Measurements from ENCODE around the gene LIN7B.

Gene LIN7B

DNA sequence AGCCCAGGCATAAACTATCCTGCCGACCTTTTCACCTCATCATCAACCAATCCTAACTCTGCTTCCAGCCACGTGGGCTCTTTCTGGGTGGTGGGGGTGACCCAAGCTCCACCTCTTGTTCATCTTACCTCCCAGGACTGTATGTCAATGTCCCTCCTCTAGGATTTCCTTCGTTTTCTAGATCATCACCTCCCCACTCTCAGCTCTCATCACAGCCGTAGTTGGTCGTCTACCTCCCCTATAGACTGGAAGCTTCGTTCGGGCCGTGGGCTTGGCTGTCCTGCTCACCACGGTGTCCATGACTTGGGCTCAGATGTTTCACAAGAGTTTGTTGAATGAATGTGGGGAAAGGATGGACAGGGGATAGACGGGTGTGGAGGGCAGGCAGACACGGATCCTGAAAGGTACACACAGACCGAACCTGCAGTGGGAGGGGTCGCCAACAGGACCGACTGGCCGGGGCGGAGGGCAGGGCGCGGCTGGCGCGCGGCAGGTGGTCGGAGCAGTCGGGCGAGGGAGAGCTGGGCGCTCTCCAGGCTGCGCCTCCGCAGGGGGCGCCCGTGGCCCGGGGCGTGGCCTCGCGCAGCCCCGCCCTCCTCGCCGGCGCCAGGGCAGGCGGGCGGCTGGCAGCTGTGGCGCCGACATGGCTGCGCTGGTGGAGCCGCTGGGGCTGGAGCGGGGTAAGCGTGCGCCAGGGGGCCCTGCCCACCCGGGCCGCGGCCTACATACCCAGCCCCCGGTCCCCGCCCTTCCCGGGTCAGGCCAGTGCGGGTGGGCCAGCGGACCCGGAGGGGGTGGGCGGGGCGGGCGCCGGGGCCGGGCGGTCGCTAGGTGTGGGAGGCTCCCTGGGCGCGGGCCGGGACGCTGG is at the start of gene LIN7B:
LIN7B (plus strand) TSS at position 609 of the 868 bp plus-strand sequence; CDS start at position 644, 35 bp downstream.
- DNase-seq = peak; percentile 76

- DNase-seq = peak; percentile 21
These were observed 49.2 kb upstream of the LIN7B start, which contains the start of gene NTF4 for GRCh38 chr19:49064768-49065611. NTF4 (minus strand) TSS chr19:49064818; CDS start chr19:49061997, 2,821 bp downstream.

DNA sequence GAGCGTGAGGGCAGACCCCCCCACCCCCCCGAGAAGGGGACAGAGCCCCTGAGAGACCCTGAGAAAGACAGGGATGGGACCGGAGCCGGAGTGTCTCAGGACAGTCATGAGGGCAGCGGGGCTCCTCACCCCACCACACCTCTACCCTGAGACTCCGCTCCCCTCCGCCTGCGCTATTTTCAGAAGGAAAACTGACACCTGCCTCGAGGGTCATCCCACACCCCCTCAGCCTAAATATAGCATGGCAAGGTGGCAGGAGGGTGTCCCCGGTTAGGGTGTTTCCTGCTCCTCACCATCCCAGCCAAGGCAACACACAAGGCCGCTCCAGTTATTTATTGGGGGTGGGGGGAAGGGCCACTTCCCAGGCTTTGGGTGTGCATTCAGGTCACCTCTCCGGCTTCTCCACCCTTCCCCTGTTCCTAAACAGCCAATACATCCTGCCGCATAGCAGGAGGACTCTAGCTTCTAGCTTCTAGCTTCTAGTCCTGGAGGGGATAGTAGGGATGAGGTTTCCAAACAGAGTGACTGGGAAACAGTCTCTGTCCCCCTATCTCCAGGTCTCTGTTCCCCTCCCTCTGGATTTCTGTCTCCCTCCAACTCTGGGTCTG is 48.2 kb upstream of the LIN7B start:
- DNase-seq = no peak

GRCh38 chr19:49067554-49067953 is 46.6 kb upstream of the LIN7B start:
- no peak for DNase-seq

DNA sequence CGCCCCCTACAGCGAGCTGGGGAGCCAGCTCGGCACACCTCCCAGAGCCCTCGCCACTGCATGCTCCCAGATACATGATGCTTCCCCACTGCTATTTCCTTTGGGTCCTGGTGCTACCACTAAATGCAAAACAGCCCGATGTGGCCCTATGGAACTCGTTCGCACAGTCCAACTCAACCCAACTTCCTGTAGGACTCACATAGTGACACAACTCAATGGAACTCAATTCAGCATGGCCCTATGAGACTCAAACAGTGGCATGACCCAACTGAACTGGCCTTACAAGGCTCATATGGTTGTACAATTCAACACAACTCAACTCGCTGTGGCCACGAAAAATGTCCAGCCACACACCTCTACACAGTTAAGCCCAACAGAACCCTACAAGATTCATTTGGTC is 45.1 kb upstream of the LIN7B start:
- DNase-seq = no peak

- no peak for DNase-seq
These were observed 43.8 kb upstream of the LIN7B start for GRCh38 chr19:49070416-49070815.

DNA sequence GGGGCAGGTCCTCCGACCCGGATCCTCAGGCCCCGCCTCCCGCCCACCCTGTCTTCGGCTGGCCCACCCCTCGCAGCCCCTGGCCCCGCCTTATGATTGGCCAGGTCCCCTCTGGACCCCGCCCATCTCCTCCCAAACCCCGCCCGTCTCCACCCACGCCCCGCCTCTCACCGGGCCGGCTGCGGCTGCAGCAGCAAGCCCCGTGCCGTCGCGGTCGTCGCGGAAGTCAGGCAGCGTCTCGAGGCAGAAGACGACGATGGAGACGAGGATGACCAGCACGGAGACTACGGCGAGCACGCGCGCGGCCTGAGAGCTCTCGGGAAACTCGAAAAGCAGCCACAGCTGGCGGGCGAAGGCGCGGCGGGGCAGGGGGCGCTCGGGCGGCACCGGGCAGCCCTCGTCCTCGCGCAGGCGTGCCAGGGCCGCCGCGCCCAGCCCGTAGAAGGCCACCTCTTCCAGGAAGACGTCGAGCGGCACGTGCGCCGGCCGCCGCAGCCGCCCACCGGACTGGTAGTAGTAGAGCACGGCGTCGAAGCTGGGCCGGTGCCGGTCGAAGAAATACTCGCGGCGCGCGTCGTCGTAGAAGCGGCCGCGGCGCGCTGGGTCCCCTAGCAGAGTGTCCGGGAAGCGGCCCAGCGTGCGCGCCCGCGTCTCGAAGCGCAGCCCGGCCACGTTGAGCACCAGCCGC is 42.2 kb upstream of the LIN7B start:
- DNase-seq = no peak

DNA sequence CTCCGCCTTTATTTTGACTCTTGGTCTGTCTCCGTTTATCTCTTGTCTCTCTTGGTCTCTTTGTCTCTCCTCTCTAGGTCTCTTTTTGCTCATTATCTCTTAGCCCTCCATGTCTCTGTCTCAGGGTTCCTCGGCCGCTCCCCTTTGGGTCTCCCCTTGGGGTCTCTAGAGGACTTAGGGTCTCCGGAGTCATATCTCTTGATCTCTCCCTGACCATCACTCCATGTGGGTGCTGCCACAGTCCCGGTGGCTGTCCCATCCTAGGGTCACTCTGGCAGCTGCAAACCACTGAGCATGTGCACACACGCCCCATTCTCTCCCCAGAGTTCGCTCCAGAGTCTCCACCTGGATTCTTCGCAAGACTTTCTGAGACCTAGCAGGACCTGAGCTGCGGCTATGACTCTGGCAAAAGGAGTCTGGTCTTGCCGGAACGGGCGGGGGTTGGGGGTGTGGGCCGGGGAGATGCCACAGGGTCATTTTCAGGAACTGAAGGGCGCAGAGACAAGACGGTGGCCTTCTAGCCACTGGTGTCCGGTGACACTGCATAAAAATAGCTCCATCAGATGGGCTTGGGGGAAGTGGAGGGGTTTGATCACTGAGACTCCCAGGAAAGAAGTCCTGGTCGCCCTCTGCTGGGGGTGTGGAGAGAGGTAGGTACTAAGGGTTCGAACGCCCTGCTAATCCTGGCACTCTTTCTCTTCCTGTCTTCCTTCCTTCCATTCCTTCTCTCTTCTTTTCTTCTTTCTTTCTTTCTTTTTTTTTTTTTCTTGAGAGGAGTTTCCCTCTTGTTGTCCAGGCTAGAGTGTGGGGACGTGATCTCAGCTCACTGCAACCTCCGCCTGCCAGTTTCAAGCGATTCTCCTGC is 40.4 kb upstream of the LIN7B start:
- peak; percentile 25 for DNase-seq

DNA sequence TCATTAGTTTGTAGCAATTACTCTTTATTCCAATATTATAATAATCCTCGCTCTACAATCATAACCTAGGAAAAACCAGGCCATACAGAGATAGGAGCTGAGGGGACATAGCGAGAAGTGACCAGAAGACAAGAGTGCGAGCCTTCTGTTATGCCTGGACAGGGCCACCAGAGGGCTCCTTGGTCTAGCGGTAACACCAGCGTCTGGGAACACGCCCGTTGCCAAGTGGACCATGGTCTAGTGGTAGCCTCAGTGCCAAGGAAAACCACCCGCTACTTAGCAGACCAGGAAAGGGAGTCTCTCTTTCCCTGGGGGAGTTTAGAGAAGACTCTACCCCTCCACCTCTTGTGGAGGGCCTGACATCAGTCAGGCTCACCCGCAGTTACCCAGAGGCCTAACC is 39.3 kb upstream of the LIN7B start:
- peak; percentile 19 for DNase-seq

DNA sequence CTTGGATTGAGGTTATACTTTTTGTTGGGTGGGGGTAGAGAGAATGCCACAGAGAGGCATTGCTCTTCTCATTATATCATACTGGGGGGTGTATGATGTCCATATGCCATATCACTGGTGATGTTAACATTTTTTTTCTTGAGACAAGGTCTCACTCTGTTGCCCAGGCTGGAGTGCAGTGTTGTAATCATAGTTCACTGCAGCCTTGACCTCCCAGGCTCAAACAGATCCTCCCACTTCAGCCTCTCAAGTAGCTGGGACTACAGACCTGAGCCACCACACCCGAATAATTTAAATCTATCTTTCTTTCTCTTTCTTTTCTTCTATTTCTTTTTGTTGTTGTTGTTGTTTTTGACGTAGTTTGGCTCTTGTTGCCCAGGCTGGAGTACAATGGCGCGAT is 33.8 kb upstream of the LIN7B start:
- DNase-seq = no peak

- DNase-seq = no peak
These were observed 32.9 kb upstream of the LIN7B start for GRCh38 chr19:49081273-49081672.

DNA sequence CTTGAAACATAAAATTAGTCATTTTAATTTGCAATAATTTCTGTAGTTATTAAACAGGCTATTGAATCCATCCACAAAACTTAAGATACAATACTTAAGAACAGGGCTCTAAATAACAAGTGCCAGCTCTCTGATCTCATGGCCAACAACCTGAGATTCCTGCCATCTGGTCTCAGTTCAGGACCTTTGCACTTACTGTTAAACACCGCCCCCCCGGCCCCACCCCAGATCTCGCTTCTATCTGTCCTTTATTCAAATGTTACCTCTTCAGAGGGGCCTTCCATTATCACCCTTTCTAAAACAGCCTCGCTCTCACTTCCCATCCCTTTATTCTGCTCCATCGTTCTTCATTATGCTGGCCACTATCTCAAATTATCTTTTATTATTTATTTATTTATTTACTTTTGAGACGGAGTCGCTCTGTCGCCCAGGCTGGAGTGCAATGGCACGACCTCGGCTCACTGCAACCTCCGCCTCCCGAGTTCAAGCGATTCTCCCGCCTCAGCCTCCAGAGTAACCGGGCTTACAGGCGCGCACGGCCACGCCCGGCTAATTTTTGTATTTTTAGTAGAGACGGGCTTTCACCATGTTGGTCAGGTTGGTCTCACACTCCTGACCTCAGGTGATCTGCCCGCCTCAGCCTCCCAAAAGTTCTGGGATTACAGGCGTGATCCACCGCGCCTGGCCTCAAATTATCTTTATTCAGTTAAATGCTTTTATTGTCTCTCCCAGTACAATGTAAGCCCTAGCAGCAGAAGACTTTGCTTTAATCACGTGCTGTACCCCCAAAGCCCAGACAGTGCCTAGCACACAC is 29.8 kb upstream of the LIN7B start:
- DNase-seq = no peak

- DNase-seq = peak; percentile 98
These were observed 28.9 kb upstream of the LIN7B start, which contains the start of gene SNRNP70 for GRCh38 chr19:49085020-49085867. SNRNP70 (plus strand) TSS chr19:49085451; CDS start chr19:49086415, 964 bp downstream.

- DNase-seq = no peak
These were observed 28.3 kb upstream of the LIN7B start for GRCh38 chr19:49085868-49086232.

- DNase-seq = no peak
These were observed 27.9 kb upstream of the LIN7B start for GRCh38 chr19:49086296-49086695.

- no peak for DNase-seq
These were observed 22.7 kb upstream of the LIN7B start for GRCh38 chr19:49091391-49092038.

DNA sequence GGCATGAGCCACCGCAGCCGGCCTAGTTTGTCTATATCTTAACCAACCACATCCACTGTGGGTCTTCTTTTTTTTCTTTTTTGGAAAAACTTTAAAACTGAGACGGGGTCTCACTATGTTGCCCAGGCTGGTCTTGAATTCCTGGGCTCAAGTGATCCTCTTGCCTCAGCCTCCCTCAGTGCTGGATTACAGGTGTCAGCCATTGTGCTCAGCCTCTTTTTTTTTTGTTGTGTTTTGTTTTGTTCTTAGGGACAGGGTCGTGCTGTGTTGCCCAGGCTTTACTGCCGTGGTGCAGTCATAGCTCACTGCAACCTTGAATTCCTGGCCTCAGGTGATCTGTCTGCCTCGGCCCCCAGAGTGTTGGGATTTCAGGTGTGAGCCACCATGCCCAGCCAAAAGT is 21.5 kb upstream of the LIN7B start:
- DNase-seq = no peak

GRCh38 chr19:49094505-49095482 is 19.4 kb upstream of the LIN7B start:
- no peak for DNase-seq

Data from RPMI8226 (cell line).